ENCODE data around the gene CAP2.

DNA sequence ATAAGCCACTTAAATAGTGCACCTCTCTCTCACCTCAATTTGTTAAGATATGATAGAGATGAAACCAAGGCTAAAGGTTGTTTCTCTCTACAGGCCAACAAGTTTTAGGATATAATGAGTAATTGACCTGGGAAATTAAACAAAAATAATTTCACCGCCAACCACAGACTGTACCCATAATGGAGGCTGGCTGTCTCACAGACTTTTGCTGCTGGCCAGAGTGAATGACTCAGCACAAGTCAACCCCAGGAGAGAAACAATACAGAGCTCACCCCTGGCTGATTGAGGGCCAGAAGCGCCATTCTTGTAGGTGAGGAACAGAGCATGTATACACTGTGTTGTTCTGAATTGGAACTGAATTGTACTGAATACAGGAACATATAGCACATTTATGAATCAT lies 99.9 kb downstream of the CAP2 start:
- TF ChIP-seq, protein P1, sequence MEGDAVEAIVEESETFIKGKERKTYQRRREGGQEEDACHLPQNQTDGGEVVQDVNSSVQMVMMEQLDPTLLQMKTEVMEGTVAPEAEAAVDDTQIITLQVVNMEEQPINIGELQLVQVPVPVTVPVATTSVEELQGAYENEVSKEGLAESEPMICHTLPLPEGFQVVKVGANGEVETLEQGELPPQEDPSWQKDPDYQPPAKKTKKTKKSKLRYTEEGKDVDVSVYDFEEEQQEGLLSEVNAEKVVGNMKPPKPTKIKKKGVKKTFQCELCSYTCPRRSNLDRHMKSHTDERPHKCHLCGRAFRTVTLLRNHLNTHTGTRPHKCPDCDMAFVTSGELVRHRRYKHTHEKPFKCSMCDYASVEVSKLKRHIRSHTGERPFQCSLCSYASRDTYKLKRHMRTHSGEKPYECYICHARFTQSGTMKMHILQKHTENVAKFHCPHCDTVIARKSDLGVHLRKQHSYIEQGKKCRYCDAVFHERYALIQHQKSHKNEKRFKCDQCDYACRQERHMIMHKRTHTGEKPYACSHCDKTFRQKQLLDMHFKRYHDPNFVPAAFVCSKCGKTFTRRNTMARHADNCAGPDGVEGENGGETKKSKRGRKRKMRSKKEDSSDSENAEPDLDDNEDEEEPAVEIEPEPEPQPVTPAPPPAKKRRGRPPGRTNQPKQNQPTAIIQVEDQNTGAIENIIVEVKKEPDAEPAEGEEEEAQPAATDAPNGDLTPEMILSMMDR (IDR thresholded peaks at IDR 0.05), result no peak
- no peak for TF ChIP-seq POLR2A (IDR thresholded peaks at IDR 0.05)
- TF ChIP-seq POLR2AphosphoS5 (IDR thresholded peaks at IDR 0.05), result peak; percentile 30
- TF ChIP-seq EP300 (IDR thresholded peaks at IDR 0.05), result no peak
